HG03442 (cell line): ENCODE measurements around the gene MAP2K2.
"Not testable (repeated sequence)": the region's sequence is repeated elsewhere in the genome, so short reads cannot be mapped to it uniquely, and the experiment has no call there.

Experiments used
- ATAC-seq: cut with Tn5 transposase; IDR thresholded peaks from one replicate; pipeline ENCODE4 v1.9.1; 2021; ENCODE audit warnings: mild to moderate bottlenecking, moderate library complexity; ENCODE audit not compliant: unreplicated experiment

The MAP2K2 gene

DNA sequence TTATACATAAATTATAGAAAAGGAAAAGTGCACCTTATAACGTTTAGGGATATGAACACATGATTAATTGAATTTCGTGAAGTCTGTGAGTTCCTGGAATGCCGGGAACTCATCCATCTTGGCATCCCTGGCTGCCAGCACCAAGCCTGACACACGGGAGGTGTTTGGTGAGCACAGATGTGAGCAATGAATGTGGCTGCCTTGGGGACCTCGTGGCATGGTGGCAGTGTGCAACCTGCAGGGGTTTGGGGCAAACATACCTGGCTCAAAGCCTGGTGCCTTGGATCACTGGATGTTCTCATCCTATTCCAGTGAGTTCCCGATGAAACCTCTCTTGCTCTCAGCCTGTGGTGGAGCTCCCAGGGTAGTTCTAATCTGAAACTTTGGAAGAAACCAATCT is 10.4 kb upstream of the MAP2K2 start:
- no peak for ATAC-seq

DNA sequence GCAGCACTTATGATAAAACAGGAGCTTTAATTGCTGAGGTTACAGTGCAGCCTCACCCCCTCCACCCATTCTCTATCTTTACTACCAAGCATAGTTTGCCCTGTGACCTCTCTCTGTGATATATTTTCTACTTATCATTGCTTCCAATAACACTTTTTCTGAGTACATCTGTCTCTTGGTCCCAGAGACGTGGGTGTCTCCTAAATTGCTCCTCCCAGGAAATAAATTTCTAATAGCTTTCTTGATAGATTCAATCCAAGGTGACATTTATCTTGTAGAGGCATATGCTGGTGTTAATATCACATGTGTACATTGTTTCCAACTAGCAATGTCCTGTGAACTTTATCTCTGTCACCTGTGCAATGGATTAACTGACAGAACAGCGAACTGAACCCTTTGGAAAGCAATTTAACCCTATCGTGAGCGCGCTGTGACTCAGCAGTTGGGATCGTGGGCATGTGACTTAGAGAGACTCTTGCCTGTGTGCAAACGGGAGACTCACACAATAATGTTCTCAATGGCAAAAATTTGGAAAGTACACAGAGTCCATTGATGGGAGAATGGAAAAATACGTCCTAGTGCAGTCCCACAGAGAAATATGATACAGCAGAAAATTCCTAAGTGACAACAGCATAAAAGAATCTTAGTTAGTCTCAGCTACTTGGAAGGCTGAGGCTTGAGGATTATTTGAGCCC is 7.0 kb upstream of the MAP2K2 start:
- ATAC-seq = no peak

DNA sequence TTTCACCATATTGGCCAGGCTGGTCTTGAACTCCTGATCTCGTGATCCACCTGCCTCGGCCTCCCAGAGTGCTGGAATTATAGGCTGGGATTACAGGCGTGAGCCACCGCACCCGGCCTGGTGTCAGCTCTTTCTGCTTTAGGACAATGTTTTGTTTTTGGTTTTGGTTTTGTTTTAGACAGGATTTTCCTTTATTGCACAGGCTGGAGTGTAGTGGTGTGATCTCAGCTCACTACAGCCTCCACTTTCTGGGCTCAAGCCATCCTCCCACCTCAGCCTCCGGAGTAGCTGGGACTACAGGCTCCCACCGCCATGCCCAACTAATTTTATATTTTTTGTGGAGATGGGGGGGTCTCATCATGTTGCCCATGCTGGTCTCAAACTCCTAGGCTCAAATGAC is 5.1 kb upstream of the MAP2K2 start:
- not testable (repeated sequence) for ATAC-seq

DNA sequence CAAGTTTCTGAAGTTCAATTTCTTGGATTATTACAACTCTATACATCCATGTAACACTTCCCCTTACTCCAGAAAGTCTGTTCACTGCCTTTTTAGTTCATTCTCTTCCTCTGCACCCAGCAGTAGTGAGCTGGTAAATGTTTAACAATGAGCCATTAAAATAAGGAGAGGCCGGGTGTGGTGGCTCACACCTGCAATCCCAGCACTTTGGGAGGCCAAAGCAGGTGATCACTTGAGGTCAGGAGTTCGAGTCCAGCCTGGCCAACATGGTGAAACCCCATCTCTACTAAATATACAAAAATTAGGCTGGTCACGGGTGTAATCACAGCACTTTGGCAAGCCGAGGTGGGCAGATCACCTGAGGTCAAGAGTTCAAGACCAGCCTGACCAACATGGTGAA is 3.4 kb upstream of the MAP2K2 start:
- ATAC-seq = not testable (repeated sequence)

DNA sequence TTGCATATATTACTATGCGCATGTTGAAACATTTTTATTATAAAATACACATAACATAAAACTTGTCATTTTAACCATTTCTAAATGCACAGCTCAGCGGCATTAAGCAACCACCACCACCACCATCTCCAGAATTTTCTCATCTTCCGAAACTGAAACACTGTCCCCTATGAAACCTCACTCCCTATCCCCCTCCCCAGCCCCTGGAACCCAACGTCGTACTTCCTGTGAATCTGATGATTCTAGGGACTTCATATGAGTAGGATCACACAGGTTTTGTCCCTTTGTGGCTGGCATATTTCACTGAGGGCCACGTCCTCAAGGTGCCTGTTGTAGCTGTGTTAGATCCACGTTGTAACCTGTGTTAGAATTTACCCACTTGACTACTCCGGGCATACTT is 716 bp upstream of the MAP2K2 start:
- no peak for ATAC-seq

DNA sequence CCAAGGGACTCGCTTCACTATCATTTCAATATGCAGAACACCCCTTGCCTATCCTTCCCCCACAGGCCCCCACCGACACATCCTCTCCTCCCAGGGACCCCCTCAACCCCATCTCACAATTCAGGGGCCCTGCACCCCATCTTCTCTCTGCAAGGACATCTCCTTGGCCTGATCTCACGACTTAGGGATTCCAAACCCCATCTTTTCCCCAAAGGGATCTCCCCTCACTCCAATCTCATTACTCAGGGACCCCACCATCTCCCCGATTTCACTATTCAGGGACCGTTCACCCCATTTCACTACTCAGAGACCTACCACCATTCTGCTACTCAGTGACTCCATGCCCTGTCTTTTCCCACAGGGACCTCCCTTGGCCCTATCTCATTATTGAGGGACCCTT is 1.4 kb downstream of the MAP2K2 start:
- no peak for ATAC-seq

DNA sequence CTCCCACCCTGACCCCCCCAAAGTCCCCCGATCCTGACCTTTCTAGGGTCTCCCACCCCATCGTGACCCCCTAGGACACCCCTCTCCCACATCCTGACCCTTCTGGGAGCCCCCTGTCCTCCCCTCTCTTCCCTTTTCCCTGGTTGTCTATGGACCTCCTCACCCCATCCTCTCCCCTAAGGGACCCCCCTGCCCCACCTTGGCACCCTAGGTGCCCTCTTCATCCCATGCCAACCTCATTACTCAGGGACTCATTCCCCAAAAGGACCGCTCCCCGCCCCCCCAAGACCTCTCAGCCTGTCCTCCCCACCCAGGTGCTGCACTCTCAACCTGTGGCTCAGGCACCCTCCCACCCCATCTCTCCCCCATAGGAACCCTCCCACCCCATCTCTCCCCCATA is 2.1 kb downstream of the MAP2K2 start:
- no peak for ATAC-seq

DNA sequence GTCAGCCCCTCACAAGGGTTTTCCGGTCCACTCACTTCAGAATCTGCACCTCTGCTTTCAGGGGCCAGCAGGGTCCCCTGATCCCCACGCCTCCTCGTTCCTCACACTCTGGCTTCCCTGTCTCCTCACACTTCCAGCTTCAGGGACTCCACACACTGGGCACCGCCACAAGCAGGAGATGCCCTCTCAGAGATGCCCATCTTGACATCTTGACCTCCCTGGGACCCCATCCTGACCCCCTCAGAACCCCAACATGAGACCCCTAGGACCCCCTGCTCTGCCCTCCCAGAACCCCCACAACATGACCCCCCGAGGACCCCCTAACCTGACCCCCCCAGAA is 2.7 kb downstream of the MAP2K2 start:
- ATAC-seq = no peak

DNA sequence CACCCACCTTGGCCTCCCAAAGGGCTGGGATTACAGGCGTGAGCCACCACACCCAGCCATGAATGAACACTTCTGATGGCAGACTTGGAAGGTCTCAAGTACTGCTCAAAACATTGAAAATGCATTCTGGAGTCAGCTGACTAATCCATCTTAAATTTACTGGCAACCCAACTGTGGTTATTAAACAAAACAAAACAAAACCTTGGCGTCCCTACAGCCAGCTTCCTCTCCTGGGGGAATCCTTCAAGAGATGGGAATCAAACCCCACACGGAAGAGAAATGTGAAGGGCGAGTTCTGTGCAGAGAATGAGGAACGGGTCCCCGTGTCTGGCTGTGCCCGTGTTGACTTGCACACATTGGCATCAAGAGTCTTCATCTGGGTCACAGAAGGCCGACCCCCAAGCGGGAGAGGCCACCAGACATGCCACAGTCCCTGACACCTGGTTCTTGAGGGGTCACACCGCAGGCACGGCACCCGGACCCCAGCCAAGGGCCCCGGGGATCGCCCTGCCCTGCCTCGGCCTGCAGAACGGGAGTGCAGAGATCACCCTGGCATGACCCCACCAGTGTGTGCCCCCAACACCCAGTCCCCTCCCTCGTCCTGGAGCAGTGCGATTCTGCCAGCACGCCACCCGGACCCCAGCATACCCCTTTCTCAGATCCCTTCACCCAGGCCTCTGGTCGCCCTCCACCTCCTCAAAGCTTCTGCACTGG is 3.2 kb downstream of the MAP2K2 start:
- ATAC-seq = no peak

DNA sequence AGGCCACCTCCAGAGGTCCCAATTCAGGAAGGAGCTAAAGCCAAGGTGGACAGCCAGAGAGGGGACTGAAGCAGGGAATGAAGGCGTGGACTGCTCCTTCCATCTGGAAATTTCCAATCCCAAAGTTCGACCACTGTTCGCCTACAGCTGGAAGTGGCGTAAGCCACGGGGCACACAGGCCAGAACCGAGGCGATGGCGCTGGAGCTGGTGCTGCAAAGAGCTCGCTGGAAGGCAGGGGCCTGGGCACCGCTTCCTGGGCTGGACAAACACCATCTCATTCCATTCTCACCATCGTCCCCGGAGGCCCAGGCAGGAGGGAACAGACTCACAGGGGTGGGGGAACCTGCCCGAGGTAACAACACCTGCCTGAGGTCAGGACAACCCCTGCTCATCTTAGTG is 4.2 kb downstream of the MAP2K2 start:
- ATAC-seq = no peak

DNA sequence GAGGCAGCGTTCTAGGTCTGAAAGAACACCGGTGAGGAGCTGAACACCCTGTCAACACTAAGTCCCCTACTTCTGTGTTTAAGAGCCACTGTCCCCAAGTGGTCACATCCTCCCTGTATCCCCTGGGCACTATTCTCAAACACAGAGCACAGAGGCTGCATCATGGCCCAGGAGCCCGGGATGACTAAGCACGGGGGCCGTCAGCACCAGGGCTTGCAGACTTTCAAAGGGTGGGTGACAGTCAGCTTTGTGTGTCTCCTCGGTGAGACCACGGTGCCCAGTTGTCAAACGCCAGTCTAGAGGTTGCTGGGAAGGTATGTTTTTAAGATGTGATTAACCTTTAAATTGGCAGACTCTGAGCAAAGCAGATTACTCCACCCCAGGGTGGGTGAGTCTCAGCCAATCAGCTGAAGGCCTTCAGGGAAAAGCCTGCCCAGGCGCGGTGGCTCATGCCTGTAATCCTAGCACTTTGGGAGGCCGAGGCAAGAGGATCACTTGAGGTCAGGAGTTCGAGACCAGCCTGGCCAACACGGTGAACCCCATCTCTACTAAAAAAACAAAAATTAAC is 8.0 kb downstream of the MAP2K2 start:
- peak; percentile 23 for ATAC-seq

DNA sequence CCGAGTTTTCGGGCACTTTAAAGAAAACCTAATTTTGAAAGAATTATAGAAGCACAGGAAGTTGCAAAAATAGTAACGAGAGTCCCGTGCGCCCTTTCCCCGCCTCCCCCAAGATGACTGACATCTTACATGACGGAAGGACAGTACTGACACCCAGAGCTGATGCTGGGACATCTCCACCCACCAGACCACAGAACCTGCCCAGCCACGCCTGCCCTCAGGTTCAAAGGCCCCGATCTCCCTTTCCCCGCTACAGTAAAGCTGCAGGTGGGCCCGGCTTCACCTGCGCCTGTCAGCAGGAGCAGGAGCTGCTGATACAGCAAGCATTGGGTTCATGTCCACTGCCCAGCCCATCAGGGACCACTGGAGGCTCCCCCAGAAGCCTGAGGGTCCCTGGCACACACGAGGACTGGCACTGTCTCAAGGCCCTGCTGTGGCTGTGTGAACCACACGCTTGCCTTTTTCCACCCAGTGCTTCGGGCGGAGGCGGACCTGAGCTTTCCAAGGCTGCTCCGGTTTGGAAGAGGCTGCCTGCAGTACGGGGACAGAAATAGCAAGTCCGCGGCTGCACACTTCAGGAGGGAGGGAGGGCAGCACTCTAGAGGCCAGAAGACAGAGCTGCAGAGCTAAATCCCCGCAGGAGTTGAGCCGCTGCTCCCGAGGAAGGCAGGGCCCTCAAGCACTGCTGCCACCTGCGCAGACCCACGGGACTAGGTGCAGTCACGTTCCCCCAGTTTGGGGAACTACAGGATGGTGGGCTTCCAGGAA is 8.7 kb downstream of the MAP2K2 start:
- ATAC-seq = peak; percentile 57

DNA sequence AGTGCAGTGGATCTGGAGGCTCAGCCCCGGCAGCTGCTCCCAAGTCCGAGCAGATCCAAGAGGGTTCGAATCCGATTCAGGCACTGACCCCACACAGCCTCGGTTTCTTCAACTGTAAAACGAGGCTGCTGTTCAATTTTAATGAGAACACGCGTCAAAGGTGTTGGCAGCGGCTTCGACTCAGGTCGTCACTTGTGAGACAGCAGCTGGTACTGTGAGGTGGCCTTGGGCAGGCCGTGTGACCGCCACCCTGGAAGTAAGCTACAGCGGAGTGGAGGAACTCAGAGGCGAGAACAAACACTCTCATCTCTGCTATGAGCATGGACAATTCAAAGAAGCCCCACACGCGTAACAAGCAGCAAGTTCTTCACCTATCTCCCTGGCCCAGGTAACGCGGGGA is 9.7 kb downstream of the MAP2K2 start:
- ATAC-seq = no peak

DNA sequence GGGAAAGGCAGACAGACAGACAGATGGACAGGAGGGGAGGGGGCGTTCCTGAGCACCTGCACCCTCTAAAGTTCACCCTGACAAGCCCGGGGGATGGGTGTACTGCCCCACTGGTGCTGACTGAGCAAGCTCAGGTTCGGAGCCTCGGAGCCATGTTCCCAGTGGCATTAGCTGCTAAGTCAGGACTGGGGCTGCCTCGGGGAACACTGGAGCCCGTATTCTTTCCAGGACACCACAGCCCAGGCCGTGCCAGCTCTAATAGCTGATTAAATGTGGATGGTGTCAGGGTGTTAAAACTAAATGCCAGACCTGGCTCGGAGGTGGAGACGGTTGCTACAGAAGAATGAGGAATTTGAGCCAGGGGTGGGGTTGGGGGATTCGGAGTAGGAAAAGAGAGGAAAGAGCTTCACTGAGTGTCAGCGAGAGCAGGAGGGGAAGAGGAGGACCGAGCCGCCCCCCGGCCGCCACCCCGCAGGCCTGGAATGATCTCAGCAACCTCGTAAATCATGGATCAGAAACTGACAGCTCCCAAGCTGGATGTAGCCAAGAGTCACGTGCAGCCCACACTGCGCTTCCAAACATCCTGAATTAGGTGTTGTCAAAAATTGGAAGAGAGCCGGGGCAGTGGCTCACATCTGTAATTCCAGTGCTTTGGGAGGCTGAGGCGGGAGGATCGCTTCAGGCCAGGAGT is 10.4 kb downstream of the MAP2K2 start:
- ATAC-seq = no peak

DNA sequence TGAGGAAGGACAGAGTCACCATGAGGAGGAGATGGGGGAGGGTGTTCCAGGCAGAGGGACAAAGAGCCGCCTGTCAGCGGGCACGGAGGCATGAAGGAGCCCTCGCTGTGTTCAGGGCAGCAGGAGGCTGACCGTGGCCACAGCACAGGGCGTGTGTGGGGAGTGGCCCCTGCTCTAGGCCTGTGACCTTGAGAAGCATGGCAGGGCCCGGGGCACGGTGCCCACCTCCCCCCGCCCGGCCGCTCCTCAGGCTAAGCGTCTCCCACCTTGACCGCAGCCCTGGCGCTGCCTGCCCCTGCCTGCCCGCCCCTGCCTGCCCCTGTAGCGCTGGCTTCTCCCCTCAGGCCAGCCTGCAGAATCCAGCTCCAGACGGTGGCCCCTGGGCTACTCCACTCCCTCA is 11.6 kb downstream of the MAP2K2 start:
- no peak for ATAC-seq

DNA sequence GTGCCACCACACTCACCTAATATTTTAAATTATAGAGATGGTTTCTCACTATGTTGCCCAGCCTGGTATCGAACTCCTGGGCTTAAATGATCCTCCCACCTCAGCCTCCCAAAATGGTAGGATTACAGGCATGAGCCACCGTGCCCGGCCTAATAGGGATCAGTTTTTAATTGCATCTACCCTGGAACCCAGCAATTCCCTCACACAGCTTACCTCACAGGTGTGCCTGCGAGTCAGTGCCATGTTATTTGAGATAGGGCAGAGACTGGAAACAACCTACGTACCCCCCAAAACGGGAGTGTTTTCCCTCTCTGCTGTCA is 14.3 kb downstream of the MAP2K2 start:
- ATAC-seq = no peak

DNA sequence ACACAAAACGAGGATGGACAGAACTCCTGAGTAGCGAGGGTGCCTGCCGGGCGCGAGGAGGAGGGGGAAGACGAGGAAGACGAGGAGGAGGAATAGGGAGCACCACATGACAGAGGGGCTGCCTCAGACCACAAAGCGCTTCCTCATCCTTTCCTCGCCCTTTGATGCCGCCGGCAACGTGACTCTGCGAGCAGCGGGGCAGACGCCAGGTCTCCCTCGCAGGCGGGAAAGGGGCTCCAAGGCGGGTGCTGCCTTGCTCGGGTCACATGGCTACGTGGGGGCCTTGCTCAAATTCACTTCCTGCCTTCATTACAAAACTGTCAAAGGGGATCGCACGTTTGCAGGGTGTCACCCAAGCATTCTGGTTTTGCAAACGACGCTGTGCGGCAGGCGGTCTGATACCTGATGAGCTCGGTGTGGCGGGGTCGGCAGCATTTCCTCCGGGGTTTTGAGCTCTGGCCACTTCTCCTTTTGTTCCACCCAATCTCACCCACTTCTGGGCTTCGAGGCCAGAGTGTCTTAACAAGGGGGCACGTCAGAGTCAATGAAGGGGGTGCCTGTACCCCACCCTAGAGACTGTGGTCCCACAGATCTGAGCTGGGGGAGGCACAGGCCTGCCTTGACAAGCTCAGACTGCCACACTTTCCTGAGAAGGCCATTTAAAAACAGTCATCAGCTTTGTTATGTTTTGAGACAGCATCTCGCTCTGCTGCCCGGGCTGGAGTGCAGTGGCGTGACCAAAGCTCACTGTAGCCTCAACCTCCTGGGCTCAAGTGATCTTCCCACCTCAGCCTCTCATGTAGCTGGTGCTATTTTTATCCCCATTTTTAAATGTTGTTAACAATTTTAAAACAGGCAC is 14.9 kb downstream of the MAP2K2 start:
- ATAC-seq = peak; percentile 52

DNA sequence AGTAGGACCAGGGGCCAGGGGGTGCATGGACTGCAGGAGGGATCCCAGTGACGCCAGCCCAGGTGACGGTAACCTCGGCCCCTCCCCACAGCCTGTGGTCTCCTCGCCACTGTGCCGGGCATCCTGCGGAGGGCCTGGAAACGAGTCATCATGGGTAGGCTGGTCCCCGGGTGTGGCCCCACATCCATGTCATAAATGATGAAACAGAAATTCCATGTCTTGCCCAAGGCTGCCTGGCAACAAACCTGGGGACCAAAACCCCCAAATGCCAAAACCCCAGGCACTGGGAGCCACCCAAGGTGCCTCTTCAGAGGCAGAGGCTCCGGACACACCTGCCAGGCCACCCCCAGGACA is 20.9 kb downstream of the MAP2K2 start:
- ATAC-seq = no peak

DNA sequence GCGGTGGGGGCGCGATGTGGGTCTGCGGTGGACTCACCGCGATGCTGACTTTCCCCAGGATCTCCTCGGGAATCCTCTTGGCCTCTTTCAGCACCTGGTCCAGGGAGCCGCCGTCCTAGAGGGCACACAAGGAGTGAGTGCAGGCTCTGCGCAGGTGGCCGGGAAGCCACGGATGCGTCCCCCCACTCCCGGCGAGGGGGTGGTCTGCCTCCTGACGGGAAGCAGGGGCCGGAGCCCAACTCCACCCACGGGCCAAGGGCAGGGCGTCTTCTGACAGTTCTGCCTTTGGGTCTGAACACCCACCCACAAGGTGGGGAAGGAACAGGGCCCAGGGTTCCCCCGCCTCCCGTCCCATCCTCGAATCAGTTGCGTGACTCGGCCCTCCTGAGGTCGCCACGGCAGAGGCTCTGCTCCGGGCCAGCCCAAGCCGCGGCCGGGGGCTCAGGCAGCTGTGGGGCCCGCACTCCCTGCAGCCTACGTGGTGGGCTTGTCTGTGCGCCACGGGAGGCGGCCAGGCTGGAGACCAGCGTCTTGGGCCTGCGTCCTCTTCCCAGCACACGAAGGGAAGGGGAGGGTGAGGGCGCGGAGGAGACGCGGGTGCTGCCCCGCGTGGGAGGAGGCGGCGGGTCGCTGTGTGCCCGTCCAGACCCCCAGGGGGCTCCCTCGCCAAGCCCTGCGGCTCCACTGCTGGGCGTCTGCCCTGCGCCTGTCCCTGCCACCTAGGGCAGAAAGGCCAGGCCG is 21.4 kb downstream of the MAP2K2 start:
- ATAC-seq = no peak

DNA sequence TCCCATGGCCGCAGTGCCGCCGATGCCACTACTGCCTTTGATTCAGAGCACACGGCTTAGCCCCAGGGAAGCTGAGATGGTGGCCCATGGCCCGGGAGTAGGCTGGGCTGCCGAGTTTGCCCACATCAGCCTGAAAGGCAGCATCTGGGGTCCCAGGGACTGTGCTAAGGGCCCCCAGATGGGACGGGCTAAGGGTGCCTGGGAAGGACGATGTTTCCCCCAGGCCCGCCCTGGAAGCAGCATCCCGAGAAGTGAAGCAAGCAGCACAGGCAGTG is 22.5 kb downstream of the MAP2K2 start:
- ATAC-seq = no peak
